HepG2 (cell line): Measurements from ENCODE around the gene SEMG1.

ENCODE experiments used
- CREB1 ChIP-seq, 2 experiments: fragments of 450-650 bp in 1 of 2; IDR thresholded peaks; 2 replicates each; pipeline ENCODE4 v1.6.1; 2016 to 2017; ENCODE audit warnings: control low read depth in 1 of 2, mild to moderate bottlenecking in 1 of 2, missing compliant biosample characterization in 1 of 2, missing genetic modification characterization in 1 of 2
- ISL2 ChIP-seq: sonication (generic); formaldehyde crosslinking; IDR thresholded peaks from 2 replicates; pipeline ENCODE4 v1.5.0; 2020; ENCODE audit warnings: missing genetic modification reagents
- SRF ChIP-seq: IDR thresholded peaks from 2 replicates; pipeline ENCODE4 v1.6.1; 2011; ENCODE audit warnings: mild to moderate bottlenecking, low read depth, low read length, moderate library complexity

DNA sequence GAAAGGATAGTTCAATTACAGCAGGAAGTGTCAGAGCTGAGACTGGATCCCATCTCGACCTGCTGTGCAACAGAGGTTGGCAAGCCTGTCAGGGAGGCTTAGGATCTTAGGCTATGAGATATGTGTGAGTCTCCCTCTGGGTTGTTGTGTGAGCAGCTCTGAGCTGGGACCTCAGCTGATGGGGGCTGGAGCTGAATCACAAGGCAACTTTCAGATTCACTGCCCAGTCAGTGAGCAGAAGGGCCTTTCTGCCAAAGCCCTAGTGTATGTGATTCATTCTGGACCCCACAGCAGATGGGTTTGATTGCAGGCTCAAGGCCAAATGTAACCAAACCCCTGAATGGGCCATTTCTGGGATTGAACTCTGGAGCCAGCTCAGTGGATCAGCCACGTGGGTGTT is 27.7 kb upstream of the SEMG1 start:
- TF ChIP-seq ISL2 (CRISPR knock-in tag) (no peak), CREB1 (IDR thresholded peaks at IDR 0.05) (no peak), CREB1 (CRISPR knock-in tag; IDR thresholded peaks at IDR 0.05) (no peak), SRF (no peak)
